Adipocyte (in vitro differentiated cells): ENCODE measurements around the gene ITGB2.

ENCODE experiments used
- DNase-seq: peaks from one replicate; pipeline ENCODE4 v3.0.0-alpha.2; 2015; ENCODE audit warnings: low read depth
- H3K27me3 ChIP-seq: replicated peaks from 2 replicates; pipeline ENCODE4 v1.7.0; 2013; ENCODE audit warnings: mild to moderate bottlenecking, low read length, moderate library complexity; ENCODE audit not compliant: control insufficient read depth, insufficient read depth
- H3K36me3 ChIP-seq: 2 replicates; pipeline ENCODE4 v1.7.0; 2013; ENCODE audit warnings: low read length, mild to moderate bottlenecking, moderate library complexity; ENCODE audit not compliant: control insufficient read depth, insufficient read depth, severe bottlenecking
- H3K4me1 ChIP-seq: 2 replicates; pipeline ENCODE4 v1.7.0; 2013; ENCODE audit warnings: mild to moderate bottlenecking, low read length, moderate library complexity; ENCODE audit not compliant: control insufficient read depth, insufficient read depth
- H3K4me3 ChIP-seq: 2 replicates; pipeline ENCODE4 v1.7.0; 2013; ENCODE audit warnings: mild to moderate bottlenecking, low read length, moderate library complexity
- H3K9ac ChIP-seq: 2 replicates; pipeline ENCODE4 v1.7.0; 2013; ENCODE audit warnings: mild to moderate bottlenecking, low read length, moderate library complexity
- H3K9me3 ChIP-seq: 2 replicates; pipeline ENCODE4 v1.7.0; 2013; ENCODE audit warnings: mild to moderate bottlenecking, low read length, moderate library complexity; ENCODE audit not compliant: control insufficient read depth

ITGB2 gene

DNA sequence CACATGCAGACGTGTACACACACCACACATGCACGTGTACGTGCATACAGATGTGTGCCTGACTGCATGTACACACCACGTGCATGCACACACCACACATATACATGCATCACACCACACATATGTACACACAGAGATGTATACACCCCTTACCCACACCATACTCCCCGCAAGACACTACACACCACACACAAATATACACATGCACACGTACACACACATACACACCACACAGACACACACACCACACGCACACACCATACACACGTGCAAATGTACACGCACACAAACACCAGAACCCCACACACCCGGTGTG, 9.7 kb downstream of the ITGB2 start:
- Histone ChIP-seq H3K27me3 (peaks cover 30% of the 10 kb centered on the region), H3K9ac (no peak overlapping the region), H3K36me3 (no peaks in the 10 kb centered on the region), H3K9me3 (no peaks in the 10 kb centered on the region), H3K4me3 (no peak overlapping the region), H3K4me1 (peaks cover 20% of the 10 kb centered on the region)
- no peak for DNase-seq

GRCh38 chr21:44910229-44911067, 10.3 kb downstream of the ITGB2 start:
- no peaks in the 10 kb centered on the region for H3K9me3 ChIP-seq
- no peak overlapping the region for H3K9ac ChIP-seq
- no peak overlapping the region for H3K4me3 ChIP-seq
- DNase-seq, result no peak
- peaks cover 30% of the 10 kb centered on the region for H3K27me3 ChIP-seq
- H3K36me3 ChIP-seq, result no peaks in the 10 kb centered on the region
- peaks cover 20% of the 10 kb centered on the region for H3K4me1 ChIP-seq

DNA sequence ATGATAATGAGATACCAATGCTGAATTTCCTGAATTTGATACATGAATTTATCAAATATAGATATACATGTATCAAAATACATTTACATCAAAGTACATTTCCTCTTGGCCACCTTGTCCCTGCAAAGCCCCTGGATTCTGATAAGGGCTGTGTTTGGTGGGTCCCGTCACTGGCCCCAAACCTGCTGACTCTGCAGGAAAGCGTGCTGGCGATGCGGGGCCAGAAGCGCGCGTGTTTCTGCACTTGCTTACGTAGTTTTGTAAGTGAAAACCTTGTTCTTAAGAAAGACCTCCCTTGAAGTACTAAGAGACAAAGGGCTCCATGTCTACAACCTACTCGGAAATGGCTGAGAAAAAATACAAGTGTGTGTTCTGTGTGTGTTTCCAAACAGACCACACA, 11.0 kb downstream of the ITGB2 start:
- Histone ChIP-seq H3K4me1 (peaks cover 20% of the 10 kb centered on the region), H3K36me3 (no peaks in the 10 kb centered on the region), H3K9me3 (no peaks in the 10 kb centered on the region), H3K27me3 (peaks cover 30% of the 10 kb centered on the region), H3K4me3 (no peak overlapping the region), H3K9ac (no peak overlapping the region)
- DNase-seq, result no peak

DNA sequence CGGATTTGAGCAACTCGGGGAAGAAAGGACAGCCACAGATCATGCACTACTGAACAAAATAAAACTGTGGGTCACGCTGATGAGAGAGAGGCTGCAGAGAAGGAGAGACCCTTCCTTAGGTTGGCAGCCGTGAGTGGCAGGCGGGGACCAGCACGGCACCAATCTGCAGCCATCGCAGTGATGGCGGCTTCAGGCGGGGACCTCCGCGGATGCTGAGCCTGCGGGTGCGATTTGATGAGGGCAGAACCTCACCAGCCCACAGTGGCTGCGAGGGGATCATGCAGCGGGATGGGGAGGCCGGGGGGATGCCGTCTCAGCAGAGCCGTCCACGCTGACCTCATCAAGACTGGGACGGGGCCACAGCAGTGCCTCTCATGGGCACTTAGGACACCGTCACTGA, 11.8 kb downstream of the ITGB2 start:
- peak overlapping the region; percentile 39 for H3K9ac ChIP-seq
- peaks cover 35% of the 10 kb centered on the region for H3K27me3 ChIP-seq
- H3K36me3 ChIP-seq, result no peaks in the 10 kb centered on the region
- H3K4me1 ChIP-seq, result peaks cover 20% of the 10 kb centered on the region
- no peaks in the 10 kb centered on the region for H3K9me3 ChIP-seq
- no peak for DNase-seq
- H3K4me3 ChIP-seq, result no peak overlapping the region

DNA sequence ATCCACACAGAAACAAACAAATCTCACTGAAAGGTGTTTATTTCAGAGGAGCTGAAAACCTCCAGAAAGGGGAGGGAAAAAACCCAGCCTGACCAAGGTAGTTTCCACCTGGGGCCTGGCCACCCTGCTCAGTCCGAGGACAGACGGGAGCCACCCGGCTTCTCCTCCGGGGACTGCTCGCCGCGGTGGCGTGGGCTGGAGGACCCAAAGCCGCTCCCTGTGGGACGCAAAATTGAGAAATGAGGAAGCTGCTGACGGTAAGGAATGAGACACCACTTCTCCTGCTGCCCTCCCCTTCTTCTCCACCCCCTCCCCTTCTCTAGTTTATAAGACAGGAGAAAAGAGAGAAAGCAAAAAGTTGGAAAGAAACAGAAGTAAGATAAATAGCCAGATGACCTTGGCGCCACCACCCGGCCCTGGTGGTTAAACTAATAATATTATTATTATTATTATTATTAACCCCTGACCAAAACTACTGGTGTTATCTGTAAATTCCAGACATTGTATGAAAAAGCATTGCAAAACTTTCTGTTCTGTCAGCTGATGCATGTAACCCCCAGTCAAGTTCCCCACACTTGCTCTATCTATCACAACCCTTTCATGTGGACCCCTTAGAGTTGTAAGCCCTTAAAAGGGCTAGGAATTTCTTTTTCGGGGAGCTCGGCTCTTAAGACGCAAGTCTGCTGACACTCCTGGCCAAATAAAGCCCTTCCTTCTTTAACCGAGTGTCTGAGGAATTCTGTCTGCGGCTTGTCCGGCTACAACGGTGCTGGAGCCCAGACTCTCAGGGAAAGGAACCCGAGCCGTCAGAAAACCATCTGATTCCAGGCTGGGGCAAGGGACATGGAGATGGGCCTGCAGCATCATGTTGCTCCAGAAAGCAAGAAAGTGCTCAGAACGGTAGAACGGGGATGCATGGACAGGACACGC, 12.5 kb downstream of the ITGB2 start:
- H3K4me1 ChIP-seq, result peaks cover 20% of the 10 kb centered on the region
- H3K36me3 ChIP-seq, result no peaks in the 10 kb centered on the region
- H3K9ac ChIP-seq, result peak overlapping the region; percentile 39
- H3K4me3 ChIP-seq, result peak overlapping the region; percentile 47
- DNase-seq, result no peak
- no peaks in the 10 kb centered on the region for H3K9me3 ChIP-seq
- peaks cover 42% of the 10 kb centered on the region for H3K27me3 ChIP-seq

DNA sequence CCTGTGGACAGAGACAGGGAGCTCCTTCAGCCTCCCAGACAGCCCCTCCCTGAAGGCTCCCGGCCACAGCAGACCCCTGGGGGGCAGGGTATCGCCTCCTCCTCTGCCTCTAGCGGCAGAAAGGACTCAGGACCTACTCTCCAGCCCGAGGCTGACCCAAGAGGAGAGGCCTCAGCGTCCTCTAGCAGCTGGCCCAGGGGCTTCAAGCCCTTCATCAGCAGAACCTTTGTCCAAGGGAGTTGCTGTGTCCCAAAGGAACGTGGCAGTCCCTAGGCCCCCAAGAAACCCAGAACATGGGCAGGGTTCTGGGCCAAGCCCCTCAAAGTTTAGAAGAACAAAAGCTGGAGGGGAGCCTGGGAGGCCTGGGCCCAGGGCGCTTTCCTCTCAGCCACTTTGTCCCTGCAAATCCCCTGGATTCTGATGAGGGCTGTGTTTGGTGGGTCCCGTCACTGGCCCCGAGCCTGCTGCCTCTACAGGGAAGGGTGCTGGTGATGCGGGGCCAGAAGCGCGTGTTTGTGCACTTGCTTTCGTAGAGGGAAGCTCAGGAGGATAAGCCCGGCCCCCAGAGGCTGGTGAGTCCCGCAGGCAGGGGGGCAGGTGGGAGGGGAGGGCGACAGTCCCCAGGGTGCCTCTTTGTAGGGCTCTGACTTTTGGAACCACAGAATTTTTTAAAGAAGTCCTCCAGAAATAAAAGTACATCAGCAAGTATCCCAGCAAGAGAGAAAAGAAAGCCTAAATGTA, 13.3 kb downstream of the ITGB2 start:
- Histone ChIP-seq H3K9me3 (no peaks in the 10 kb centered on the region), H3K4me1 (peaks cover 20% of the 10 kb centered on the region), H3K27me3 (peaks cover 42% of the 10 kb centered on the region), H3K36me3 (no peaks in the 10 kb centered on the region), H3K4me3 (no peak overlapping the region), H3K9ac (no peak overlapping the region)
- DNase-seq, result no peak

GRCh38 chr21:44905728-44906090, 15.0 kb downstream of the ITGB2 start:
- Histone ChIP-seq H3K4me1 (peaks cover 12% of the 10 kb centered on the region), H3K9me3 (no peaks in the 10 kb centered on the region), H3K36me3 (no peaks in the 10 kb centered on the region), H3K4me3 (no peak overlapping the region), H3K27me3 (peaks cover 51% of the 10 kb centered on the region), H3K9ac (no peak overlapping the region)
- DNase-seq, result no peak

GRCh38 chr21:44905016-44905727, 15.5 kb downstream of the ITGB2 start:
- Histone ChIP-seq H3K36me3 (no peaks in the 10 kb centered on the region), H3K4me1 (peaks cover 12% of the 10 kb centered on the region), H3K9ac (no peak overlapping the region), H3K27me3 (peaks cover 54% of the 10 kb centered on the region), H3K9me3 (no peaks in the 10 kb centered on the region), H3K4me3 (no peak overlapping the region)
- DNase-seq, result no peak

DNA sequence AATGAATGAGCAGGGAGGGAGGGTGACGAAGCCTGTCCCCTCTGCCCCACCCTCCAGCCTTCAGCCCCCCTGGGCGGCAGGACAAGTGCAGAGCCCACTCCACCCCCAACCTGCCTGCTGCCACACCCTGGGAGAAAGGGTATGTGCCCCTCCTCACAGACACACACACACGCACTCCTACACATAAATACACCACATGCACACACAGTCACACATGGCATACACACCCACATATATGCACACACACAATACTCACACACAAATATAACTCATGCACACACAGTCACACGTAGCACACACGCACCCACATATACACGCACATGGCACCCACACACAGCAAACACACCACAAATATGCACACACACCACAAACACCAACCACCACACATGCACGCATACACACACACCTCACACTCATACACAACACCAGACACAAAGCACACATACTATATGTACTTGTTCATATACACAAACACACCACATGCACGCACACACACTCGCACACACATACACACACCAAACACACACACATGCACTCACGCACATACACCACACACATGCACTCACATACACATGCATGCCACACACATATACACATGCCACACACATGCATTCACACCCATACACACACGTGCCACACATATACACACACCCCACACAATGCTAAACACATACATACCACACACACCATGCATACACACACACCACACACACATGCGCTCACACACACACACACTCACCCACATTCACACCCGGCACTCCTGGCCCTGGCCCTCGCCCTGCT, 16.4 kb downstream of the ITGB2 start:
- DNase-seq, result no peak
- H3K4me3 ChIP-seq, result no peak overlapping the region
- no peaks in the 10 kb centered on the region for H3K36me3 ChIP-seq
- peaks cover 53% of the 10 kb centered on the region for H3K27me3 ChIP-seq
- H3K9ac ChIP-seq, result no peak overlapping the region
- no peaks in the 10 kb centered on the region for H3K9me3 ChIP-seq
- H3K4me1 ChIP-seq, result peaks cover 12% of the 10 kb centered on the region

DNA sequence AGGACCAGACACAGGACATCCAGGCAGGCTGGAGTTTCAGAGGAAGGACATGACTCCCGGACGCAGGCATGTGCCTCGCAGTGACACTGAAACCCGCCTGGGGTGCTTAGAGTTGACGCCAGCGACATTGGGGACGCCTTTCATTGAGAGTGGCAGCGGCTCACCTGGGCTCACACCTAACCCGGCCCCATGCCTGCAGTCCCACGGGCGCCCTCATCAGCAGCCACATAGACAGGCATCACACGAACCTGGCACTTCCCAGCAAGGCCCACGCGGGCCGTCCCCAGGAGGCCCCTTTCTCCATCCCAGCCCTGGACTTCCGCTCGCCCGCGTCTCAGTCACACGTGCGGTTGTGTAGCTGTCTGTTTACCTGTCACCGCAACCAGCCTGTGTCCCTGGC, 17.0 kb downstream of the ITGB2 start:
- H3K36me3 ChIP-seq, result no peaks in the 10 kb centered on the region
- H3K27me3 ChIP-seq, result peaks cover 53% of the 10 kb centered on the region
- DNase-seq, result no peak
- no peak overlapping the region for H3K4me3 ChIP-seq
- no peaks in the 10 kb centered on the region for H3K9me3 ChIP-seq
- H3K9ac ChIP-seq, result no peak overlapping the region
- H3K4me1 ChIP-seq, result peaks cover 10% of the 10 kb centered on the region
